GM19467 (cell line): ENCODE measurements around the gene BBS7.

Experiments used
- ATAC-seq: cut with Tn5 transposase; IDR thresholded peaks from one replicate; pipeline ENCODE4 v1.9.1; 2021; ENCODE audit warnings: mild to moderate bottlenecking, moderate library complexity; ENCODE audit not compliant: unreplicated experiment

The BBS7 gene

DNA sequence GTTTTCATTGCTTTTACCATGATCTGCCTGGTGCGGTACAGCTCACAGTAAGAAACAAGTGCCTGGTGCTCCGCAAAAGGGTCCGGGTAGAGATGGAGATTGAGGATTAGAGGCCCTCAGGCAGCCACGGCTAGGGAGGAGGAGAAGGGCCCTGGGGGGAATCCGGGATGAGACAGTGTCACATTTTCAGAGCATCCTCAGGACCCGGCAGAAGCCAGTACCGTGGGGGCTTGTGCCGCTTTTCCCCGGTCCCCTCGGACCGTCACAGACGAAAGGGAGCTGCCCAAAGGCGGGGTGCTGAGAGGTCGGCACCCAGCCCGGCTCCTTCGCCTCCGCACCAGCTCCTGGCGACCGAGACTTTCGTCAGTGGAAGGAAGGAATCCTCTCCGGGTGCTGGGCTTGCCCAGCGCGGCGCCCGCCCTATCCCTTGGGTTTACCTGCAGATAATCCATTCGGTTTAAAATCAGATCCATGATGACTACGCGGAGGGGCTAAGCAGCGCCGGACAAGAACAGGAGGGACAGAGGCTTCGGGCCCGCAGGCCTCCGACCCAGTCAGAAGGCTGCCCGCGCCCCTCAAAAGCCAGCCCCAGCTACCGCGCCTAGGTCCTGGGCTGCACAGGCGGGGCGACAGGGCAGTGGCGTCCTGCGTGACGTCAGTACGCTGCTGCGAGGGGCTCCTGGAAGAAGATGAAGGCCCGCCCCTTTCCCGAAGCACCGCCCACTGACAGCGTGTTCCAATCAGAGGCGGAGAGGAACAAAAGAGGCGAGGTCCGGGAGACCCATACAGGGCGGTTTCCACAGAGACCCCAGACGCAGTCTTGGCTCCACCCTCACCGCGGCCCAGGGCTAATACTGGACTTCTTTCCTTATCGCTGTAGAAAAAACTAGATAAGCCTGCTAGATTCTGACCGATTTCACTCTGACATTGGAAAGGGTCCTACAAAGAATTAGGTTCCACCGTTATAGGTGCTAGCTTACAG, at the start of gene BBS7:
Gene BBS7, minus strand, starts transcription at position 634 of the 982 bp plus-strand sequence. Its CDS starts 161 bp downstream, at position 473.
- peak; percentile 100 for ATAC-seq

DNA sequence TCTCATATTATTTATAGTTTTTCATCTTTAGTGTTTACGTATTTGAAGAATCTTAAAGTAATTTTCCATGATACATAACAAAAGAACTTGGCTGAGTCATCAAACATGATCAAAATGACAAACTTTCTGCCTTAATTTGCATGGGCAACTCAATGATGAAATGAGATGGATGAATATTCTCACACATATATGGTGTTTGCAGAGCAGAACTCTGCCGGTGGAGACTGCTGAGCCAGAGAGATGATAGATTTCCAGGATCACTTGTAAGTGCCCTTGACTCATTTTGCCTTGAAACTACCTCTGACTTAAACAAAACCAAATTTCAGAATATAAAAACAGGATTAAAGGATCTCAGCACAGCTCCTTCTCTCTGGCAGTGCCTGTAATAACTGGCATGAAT, 43.4 kb upstream of the BBS7 start:
- ATAC-seq: no peak

DNA sequence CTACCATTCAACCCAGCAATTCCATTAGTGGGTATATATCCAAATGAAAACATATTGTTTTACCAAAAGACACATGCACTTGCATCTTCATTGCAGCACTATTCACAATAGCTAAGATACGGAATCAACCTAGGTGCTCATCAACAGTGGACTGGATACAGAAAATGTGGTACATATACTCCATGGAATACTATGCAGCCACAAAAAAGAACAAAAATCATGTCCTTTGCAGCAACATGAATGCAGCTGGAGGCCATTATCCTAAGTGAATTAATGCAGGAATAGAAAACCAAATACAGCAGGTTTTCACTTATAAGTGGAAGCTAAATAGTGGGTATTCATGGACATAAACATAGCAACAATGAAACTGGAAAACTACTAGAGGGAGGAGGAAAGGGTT, 38.1 kb upstream of the BBS7 start:
- ATAC-seq: no peak

GRCh38 chr4:121900132-121900983, 30.1 kb upstream of the BBS7 start:
- ATAC-seq: peak; percentile 90

DNA sequence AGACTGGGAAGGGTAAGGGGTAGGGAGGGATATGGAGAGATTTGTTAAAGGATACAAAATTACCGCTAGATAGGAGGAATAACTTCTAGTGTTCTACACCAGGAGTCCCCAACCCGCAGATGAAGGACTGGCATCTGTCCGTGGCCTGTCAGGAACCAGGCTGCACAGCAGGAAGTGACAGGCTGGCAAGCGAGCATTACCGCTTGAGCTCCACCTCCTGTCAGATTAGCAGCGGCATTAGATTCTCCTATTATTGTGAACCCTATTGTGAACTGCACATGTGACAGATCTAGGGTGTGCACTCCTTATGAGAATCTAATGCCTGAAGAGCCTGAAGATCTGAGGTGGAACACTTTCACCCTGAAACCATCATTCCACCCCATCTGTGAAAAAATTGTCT, 27.9 kb upstream of the BBS7 start:
- no peak for ATAC-seq

DNA sequence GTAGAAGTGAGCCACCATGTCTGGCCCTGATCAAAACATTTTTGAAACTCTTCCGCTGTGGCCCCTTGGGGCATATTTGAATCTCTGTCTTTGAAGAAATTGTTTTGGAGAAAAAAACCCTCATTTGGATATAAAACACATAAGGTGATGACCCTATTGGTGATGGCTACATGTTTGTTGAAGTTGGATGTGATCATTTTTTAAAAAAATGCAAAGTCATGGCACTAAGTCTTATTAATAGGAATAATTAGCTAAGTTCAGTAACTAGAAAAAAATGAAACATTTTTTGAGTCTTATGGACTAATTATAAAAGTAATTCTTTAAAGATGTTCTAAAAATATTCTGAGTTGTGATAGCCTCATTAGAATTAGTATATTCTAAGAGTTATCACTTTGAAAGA, 17.9 kb upstream of the BBS7 start:
- no peak for ATAC-seq

GRCh38 chr4:121885115-121885514, 14.8 kb upstream of the BBS7 start:
- no peak for ATAC-seq

DNA sequence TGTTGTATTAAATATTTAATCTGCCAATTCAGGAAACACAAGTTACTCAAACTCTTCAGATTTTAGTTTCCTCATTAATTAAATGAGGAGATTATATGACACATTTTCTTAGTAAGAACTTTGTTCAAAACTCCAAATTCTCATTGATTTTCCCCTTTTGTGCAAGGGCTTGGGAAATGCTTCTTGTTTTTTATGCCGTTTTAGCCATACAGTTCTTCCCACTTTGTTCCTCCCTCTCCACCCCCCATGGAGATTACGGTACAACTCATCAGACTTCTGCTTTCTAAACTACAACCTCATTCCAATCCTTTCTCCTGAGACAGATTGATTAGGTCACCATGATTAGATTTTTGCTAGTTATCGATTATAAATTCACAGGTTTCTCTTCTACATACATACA, 10.9 kb upstream of the BBS7 start:
- ATAC-seq: no peak

GRCh38 chr4:121879135-121879534, 8.9 kb upstream of the BBS7 start:
- ATAC-seq: no peak

DNA sequence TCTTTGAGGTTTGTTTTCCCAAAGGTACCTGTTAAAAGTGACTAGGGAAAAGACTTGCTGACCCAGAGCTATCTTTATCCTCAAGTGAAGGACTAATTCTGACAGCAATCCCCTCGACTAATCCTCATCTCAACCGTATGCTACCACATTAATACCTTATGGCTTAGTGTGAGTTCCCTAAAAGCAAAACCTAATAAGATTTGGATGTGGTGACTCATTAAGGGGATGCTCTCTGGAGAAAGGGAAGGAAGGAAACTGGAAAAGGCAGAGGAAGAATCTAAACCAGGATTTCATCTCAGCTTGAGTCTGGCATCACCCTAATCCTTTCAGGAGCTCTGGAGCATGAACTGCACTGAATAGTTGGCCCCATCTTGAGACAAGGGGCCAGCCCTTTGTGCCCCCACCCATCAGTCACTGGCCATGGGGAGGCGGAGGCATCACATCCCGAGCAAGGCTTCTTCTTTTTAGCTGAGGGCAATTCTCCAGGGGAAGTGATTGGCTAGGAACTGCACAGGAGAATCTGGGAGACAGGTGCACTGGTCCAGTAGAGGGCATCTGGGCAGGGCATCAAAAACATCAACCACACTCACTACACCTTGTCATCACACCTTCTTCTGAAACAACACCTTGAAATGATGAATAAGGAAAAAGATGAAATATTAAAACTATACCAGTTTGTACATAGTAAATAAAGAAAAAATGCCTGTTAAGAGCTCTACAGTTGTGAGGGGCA, 6.9 kb upstream of the BBS7 start:
- no peak for ATAC-seq

DNA sequence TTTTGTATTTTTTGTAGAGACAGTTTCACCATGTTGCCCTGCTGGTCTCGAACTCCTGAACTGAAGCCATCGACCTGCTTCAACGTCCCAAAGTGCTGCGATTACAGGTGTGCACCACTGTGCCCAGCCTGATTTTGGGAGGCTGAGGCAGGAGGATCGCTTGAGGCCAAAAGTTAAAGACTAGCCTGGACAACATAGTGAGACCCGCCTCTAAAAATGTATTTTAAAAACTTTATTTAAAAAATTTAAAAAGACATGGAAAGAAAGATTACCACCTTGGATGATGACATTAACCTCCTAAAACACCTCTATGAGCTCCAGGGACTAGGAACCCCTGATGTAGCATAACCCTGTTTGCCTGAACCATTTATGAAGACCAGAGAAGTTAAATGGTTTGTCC, 5.8 kb upstream of the BBS7 start:
- ATAC-seq: no peak

DNA sequence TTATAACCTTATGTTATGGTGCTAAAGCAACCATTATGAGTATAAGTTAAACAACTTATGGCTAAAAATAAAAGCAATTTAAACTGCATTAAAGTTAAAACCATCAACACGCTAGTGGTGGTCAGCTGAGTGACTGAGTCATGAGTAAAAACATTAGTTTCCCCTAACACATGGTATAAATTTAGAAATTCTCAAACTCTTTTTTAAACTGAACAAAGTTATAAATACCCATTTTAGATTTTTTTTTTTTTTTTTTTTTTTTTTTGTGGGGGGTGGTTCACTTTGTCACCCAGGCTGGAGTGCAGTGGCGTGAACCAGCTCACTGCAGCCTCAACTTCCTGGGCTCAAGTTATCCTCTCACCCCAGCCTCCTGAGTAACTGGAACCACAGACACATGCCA, 5.4 kb upstream of the BBS7 start:
- ATAC-seq: no peak

- no peak for ATAC-seq
Observed at GRCh38 chr4:121873604-121874003, 3.3 kb upstream of the BBS7 start.

- no peak for ATAC-seq
Observed at GRCh38 chr4:121863799-121864198, 6.5 kb downstream of the BBS7 start.

DNA sequence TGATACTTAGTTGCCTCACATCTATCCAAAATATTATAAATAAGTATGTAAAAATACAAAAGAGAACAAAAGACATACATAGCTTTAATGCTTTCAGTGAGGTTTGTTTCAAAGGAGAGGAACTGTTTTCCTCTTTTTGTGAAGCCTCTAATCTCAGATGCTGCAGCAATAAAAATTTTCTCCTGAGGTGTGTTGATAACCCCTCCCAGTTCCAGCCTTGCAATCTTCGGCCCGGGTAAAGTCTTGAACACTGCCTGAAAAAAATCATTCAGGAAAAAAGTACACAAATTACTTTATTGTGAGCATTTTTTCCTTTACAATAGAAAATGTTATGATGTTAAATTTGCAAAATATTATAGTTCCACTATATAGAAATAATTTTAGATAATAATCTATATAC, 8.8 kb downstream of the BBS7 start:
- ATAC-seq: no peak

DNA sequence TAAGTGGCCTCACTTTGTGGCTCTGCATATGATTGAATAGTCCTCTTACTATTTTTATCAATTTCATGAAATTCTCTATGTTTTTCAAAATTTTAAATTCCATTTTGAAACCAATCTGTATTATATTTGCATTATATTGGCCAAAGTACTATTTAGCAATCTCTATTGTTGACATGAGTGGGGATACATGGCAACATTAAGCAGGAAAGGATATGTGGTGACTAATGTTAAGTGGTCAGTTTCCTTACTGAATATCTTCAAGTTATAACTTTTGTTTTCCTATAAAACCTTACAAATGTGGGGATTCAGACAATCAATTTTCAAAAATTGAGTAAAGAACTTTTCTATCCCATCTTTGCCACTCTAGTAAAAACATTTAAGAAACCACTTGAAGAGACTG, 10.2 kb downstream of the BBS7 start:
- ATAC-seq: no peak

- ATAC-seq: no peak
Observed at GRCh38 chr4:121851354-121851753, 18.9 kb downstream of the BBS7 start.

- no peak for ATAC-seq
Observed at GRCh38 chr4:121846662-121847061, 23.6 kb downstream of the BBS7 start.

DNA sequence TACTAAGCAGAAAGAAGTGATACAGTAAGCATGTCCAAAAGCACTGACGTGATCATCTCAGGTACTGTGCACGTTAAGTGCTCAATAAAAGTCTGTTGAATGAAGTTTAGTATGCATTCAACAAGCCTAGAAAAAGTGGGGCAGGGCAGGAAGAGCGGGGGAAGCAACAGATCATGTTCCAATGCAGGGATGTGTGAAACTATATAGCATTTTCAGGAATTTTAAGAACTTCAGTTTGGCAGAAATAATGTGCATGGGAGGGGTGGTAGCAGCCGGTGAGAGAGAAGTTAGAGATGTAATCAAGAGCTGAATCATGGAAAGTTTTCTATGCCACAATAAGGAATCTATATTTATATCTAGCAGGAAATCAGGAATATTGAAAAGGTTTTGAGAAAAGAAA, 27.4 kb downstream of the BBS7 start:
- ATAC-seq: no peak

GRCh38 chr4:121838136-121838535, 32.1 kb downstream of the BBS7 start:
- ATAC-seq: no peak

DNA sequence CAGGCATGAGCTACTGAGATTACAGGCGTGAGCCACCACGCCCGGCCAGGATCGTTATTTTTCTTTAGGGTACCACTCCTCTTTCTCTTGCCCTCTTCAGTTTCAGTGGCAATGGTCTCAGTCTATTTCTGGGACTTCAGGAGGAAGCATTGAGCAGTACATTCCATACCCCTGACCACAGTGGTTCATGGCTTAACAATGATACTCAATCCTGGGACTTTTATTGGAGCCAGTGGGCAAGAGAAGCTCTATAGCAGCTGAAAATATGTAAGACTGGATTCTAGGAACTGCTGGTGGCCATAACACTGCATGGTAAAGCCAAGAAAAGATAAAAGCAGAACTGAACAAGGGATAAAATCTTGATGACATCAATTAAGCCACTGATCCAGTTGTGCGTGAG, 40.8 kb downstream of the BBS7 start:
- no peak for ATAC-seq
